CD4-positive, alpha-beta T cell treated with Interleukin-4 for 1 hour (primary cell): ENCODE results near the gene PCDH10.
"Not testable (repeated sequence)": the region's sequence is repeated elsewhere in the genome, so short reads cannot be mapped to it uniquely, and the experiment has no call there.

ENCODE experiments used
- DNase-seq, 2 donors: peaks; one replicate each; pipeline ENCODE4 v3.0.0-alpha.2; 2020 to 2022

The PCDH10 gene

DNA sequence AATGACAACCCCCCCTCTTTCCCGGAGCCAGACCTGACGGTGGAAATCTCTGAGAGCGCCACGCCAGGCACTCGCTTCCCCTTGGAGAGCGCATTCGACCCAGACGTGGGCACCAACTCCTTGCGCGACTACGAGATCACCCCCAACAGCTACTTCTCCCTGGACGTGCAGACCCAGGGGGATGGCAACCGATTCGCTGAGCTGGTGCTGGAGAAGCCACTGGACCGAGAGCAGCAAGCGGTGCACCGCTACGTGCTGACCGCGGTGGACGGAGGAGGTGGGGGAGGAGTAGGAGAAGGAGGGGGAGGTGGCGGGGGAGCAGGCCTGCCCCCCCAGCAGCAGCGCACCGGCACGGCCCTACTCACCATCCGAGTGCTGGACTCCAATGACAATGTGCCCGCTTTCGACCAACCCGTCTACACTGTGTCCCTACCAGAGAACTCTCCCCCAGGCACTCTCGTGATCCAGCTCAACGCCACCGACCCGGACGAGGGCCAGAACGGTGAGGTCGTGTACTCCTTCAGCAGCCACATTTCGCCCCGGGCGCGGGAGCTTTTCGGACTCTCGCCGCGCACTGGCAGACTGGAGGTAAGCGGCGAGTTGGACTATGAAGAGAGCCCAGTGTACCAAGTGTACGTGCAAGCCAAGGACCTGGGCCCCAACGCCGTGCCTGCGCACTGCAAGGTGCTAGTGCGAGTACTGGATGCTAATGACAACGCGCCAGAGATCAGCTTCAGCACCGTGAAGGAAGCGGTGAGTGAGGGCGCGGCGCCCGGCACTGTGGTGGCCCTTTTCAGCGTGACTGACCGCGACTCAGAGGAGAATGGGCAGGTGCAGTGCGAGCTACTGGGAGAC lies 1.6 kb downstream of the PCDH10 start:
- no peak for DNase-seq

DNA sequence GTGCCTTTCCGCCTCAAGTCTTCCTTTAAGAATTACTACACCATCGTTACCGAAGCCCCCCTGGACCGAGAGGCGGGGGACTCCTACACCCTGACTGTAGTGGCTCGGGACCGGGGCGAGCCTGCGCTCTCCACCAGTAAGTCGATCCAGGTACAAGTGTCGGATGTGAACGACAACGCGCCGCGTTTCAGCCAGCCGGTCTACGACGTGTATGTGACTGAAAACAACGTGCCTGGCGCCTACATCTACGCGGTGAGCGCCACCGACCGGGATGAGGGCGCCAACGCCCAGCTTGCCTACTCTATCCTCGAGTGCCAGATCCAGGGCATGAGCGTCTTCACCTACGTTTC lies 2.2 kb downstream of the PCDH10 start:
- no peak for DNase-seq

DNA sequence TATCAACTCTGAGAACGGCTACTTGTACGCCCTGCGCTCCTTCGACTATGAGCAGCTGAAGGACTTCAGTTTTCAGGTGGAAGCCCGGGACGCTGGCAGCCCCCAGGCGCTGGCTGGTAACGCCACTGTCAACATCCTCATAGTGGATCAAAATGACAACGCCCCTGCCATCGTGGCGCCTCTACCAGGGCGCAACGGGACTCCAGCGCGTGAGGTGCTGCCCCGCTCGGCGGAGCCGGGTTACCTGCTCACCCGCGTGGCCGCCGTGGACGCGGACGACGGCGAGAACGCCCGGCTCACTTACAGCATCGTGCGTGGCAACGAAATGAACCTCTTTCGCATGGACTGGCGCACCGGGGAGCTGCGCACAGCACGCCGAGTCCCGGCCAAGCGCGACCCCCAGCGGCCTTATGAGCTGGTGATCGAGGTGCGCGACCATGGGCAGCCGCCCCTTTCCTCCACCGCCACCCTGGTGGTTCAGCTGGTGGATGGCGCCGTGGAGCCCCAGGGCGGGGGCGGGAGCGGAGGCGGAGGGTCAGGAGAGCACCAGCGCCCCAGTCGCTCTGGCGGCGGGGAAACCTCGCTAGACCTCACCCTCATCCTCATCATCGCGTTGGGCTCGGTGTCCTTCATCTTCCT lies 2.7 kb downstream of the PCDH10 start:
- no peak for DNase-seq

DNA sequence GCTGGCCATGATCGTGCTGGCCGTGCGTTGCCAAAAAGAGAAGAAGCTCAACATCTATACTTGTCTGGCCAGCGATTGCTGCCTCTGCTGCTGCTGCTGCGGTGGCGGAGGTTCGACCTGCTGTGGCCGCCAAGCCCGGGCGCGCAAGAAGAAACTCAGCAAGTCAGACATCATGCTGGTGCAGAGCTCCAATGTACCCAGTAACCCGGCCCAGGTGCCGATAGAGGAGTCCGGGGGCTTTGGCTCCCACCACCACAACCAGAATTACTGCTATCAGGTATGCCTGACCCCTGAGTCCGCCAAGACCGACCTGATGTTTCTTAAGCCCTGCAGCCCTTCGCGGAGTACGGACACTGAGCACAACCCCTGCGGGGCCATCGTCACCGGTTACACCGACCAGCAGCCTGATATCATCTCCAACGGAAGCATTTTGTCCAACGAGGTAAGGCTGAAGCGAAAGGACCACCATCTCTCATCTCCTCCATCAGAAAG lies 3.3 kb downstream of the PCDH10 start:
- no peak for DNase-seq

DNA sequence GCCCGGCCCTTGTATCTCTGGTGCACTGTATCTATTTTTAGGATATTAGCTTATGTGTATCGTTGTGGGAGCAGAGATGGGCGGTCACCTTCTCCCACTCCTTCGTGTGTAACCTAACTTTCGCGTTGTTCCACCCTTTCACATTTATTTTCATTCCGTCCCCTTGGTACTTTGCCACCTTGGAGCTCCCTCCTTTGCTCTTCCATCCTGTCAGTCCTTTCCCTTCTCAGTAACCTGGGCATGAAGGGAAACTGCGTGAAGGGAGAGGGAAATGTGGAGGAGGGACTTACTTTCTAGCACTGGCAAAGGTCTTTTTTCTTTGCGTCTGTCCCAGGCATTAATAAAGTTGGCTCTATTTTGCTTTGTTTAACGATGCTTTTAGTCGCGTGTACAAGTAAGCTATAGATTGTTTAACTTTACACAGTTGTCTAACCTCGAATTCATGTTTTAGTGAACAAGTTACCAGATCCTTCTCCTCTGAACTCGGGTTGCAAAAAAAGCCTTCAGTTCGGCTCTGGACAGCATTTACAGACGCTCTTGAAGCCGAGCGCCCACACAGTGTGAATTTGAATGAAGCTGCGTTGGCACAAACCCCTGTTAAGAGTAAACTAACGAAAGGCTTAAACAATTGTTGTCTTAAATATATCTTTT lies 3.9 kb downstream of the PCDH10 start:
- no peak for DNase-seq

DNA sequence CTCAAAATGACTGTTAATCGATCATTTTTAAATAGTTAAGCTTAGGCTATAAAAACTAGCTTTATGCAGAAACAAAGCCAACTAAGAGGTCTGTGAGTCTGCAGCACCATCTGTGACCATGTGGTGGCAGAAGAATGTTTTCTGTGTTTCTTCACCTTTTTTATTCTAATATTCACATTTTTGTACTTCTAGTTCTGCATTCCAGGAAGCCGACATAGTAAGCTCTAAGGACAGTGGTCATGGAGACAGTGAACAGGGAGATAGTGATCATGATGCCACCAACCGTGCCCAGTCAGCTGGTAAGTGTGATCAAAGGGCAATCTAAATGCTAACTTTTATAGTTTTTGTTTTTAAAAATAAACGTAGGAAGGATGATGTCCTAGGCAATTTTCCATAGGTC lies 5.6 kb downstream of the PCDH10 start:
- DNase-seq, result no peak

DNA sequence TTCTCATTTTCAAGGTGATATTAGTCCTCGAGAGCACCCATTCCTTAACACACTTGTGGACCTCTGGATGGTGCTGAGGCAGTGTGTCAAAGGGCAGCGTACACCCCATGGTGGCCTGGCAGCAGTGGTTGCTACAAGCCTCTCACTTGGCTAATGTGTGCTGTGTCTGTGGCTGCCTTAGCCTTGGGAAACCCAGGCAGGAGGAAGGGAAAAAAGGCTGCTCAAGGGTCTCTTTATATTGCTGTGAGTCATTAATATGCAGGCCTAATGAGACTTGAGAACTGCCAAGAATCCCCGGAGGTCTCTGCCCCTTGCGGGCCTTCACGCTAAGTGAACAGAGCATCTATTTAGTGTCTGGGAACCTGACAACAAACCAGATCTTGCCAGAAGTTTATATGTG lies 7.0 kb downstream of the PCDH10 start:
- DNase-seq, result no peak

DNA sequence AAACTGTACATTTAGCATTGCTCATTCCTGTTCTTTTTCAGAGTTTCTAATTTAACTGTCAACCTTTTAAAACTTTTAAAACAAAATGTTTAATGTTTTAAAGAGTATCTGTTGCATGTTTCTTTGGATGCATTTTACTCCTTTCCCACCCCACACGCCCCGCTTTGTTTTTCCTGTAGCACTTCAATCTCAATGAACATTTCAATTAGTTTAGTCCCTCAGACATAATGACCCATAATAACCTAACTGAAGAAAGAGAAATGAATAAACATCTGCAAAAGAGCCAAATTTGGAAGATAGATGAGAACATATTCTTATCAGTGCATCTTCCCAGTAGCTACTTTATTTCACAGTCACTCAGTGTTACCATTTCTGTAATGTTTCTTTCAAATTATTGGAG lies 7.5 kb downstream of the PCDH10 start:
- DNase-seq, result no peak

DNA sequence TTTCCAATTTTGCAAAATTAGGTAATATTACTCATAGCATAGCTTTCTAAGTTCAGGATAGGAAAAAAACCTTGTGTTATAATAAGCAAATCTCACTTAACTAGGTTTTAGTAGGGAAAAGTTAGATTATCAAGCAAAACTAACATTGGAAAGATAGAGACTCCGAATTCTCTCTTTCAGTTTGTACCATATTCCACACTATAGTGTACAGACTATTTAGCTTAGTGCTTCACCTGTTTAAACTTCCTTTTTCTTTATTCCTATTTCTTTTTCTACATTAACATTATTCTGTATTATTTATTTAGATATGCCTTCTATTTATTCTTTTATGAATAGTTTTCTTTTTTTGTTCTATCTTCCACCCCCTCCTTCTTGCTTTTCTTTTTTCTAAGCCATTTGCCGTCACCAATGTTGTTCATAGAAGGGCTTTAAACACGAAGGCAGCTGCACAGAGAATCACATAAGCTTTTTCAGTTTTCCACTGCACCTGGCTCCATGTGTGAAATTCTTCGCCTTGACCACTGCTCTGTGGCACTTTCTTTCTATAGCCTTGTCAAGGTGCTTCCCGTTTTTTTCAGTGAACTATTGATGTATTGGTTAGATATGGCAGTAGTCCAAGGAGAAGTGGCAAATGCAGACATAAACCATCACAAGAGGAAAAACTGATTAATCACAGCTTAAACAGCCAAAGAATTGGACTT lies 8.5 kb downstream of the PCDH10 start:
- no peak for DNase-seq

DNA sequence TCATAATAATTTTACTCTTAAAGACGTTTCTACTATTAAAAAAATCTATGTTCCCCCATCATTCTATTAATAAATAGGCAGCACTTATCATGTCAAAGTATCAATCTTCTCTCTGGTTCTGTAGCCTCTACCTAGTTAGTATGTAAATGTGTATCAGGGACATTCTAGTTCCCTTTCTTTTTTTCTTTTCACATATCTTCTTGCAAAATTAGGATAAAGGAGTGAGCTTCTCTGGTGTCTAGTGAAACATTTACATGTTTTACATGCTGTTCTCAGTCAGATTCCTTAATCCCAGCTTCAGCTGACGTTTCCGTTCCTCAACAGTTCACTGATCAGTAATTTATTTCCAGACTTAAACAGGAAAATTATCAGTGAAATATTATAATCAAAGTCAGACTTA lies 11.8 kb downstream of the PCDH10 start:
- DNase-seq, result no peak

DNA sequence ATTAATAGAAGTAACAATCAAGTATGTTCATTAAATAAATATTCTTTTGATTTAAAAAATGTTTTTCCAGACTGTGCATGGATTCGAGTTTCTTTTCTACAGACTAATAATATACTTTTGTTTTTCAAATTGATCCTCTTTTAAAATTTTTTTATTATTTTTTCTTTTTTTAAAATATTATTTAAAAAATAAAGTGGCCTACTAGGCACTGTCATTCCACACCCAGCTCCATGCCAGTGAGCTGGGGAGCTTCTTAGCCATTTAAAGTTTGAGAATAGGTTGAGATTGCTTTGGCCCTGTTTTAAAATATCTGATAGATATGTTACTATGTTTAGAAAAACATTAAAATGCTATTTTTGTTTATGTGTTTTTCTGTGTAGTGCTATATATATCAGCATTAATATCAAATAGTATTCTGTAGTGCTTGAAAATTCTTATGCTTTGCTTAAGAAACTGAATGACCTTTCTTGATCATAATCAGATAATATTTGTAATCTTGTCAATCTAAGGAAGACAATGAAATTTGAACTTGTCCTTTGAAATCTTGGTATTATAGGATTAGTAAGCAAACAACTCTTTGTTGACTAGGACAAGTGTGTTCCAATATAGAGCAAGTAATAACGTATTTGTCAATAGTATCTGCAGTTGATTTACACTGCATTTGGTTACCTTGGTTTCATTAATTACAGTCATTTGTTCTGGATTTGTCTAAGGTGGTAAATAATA lies 12.6 kb downstream of the PCDH10 start:
- no peak for DNase-seq

DNA sequence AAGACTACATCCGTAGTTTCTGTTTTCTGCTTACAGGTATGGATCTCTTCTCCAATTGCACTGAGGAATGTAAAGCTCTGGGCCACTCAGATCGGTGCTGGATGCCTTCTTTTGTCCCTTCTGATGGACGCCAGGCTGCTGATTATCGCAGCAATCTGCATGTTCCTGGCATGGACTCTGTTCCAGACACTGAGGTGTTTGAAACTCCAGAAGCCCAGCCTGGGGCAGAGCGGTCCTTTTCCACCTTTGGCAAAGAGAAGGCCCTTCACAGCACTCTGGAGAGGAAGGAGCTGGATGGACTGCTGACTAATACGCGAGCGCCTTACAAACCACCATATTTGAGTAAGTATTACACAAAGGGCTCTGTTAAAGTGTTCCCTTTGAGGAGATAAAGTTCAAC lies 13.8 kb downstream of the PCDH10 start:
- no peak for DNase-seq

DNA sequence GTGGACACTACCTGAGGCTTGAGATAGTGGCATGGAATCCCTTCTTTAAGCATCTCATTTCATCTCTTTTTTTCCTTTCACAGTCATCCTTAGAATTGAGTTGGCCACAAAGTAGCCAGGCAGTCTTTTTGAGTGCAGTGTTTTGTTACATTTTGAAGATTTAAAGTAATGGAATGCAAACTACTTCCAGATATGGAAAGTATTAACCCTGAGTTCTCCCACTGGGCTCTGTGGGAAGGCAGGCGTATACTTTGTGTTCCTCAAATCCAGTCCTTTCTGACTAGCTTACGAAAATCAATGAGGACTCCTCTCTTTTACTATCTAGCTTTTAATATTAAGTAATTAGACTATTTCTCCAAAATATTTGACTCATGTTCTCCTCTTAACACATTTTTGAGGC lies 29.9 kb downstream of the PCDH10 start:
- no peak for DNase-seq

DNA sequence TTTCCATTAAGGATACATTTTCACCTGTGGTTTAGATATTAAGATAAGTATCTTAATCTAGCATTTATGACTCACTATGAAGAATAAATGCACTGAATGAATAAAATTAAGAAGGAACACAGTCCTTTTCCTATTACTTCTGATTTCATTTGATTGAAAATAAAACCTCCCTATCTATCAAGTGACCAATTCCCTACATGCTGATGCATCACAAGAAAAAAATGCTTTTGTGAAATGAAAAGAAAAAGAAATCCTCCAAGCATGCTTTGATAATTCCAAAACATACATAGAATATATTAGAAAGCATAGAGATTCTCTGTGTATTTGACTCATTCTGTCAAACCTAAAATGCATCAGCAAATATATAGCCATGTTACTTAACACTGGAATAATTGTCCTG lies 37.1 kb downstream of the PCDH10 start:
- DNase-seq, result no peak

DNA sequence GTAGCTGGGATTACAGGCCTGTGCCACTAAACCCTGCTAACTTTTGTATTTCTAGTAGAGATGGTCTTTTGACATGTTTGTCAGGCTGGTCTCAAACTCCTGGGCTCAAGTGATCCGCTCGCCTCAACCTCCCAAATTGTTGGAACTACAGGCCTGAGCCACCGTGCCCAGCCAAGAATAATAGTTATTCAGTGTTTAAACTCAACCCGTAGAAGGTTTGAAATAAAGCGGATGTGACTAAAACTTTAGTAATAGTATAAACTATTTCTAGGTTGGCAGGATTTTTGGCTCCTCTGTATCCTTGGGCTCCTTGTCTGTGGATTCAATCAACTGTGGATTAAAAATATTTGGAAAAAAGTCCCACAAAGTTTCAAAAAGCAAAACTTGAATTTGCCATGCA lies 37.8 kb downstream of the PCDH10 start:
- DNase-seq, result no peak

DNA sequence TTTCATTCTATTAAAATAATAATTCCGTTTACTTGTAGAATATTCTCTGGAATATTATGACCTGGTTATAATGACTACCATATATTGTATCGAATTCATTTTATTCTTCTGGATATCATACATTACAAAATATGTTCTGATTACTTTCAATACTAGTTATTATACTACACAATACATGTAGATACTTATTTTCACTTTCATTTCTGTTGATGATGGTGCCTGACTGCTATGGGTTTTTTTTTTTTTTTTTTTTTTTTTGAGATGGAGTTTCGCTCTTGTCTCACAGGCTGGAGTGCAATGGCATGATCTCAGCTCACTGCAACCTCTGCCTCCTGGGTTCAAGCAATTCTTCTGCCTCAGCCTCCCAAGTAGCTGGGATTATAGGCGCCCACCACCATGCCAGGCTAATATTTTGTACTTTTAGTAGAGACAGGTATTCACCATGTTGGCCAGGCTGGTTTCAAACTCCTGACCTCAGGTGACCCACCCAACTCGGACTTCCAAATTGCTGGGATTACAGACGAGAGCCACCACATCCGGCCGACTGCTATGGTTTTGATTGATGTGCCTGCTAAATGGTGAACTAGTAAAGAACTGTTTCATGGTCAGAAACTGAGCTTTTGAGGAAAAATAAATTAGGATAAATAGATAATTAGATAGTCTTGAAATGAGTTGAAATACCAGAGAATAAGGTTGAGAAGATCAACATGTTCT lies 39.5 kb downstream of the PCDH10 start:
- no peak for DNase-seq

DNA sequence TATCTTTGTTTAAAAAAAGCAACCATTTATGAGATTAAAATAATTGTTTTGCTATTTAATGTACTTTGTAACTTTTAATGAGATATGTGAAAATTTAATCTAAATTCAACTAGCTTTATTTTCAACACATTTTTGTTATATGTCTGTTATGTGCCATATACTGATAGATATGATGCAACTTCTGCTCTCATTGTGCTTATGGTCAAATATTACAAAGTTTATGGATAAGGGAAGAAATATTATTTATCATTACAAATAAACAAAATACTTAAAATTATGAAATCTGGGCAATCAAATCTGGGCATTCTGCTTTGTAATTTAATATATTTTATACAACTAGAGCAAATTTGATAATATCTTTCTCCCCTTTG lies 40.0 kb downstream of the PCDH10 start:
- DNase-seq, result no peak

DNA sequence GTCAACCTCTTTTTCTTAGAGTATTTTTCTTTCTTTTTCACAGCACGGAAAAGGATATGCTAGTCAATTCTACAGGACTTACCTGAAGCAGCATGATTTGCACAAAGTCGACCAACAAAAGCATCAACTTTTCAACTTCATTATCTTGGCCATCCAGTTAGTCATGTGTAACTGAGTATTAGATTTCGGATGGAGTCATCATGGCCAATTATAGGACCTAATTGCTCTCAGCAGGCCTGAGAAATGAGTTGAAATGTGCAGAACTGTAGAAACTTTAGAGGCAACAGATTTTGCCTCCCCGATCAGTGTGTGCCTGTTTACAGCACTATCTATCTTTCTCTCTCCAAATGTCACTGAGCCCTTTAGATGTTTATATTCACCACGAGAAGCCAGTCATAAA lies 41.0 kb downstream of the PCDH10 start:
- no peak for DNase-seq

DNA sequence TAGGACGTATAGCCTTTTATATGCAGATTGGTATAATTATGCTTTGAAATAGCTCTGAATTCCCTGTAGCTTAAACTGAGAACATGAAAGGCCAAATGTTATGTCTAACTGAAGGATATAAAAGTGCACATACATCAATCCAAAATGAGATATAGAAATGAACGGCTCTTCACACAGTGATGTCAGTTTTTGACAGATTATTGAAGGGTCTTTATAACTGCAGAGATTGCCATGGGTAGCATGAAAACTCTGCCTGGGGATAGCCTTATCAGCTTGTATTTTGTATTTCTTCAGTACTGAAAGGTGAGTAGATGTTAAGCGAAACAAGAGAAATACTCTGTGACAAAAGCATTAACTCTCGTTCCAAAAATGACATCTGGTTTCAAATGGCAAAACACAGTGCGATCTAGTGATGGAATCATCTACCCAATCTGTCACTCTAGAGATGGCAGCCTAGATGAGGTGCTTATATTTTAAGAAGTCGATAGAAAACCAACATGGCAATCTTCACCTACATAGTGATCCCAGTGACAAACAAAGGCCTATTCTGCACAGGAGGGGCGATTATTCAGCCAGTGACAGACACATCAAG lies 59.7 kb downstream of the PCDH10 start:
- DNase-seq, result no peak

DNA sequence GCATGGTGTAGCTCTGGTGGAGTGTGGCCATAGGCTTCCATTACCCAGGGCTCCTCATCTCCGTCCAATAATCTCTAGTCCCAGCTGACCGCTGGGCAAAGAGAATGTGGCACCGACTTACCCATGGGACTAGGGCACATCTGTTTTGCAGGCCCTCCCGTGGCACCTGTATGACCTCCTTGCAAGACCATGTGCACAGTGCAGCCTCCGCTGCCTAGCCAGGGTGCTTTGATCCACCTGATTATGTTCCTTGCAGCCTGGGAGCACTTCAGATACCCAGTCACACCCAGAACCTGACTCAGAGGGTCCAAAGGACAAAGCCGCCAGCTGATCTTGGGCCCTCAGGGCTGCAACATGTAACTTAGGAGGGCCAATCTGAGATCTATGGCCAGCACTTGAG lies 84.8 kb downstream of the PCDH10 start:
- DNase-seq, result no peak

DNA sequence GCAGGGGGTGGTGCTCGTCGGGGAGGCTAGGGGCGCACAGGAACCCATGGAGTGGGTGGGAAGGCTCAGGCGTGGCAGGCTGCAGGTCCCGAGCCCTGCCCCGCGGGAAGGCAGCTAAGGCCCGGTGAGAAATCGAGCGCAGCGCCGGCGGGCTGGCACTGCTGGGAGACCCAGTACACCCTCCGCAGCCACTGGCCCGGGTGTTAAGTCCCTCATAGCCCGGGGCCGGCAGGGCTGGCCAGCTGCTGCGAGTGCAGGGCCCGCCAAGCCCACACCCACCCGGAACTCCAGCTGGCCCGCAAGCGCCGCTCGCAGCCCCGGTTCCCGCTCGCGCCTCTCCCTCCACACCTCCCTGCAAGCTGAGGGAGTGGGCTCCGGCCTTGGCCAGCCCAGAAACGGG lies 91.4 kb downstream of the PCDH10 start:
- not testable (repeated sequence) for DNase-seq
